ENCODE data around the gene TOP1.
A peak's percentile ranks its signal among the peaks of the same experiment; 100 is the strongest.

The TOP1 gene

GRCh38 chr20:41038149-41038877, 9.7 kb downstream of the TOP1 start:
- DNase-seq (ENCODE audit: low spot score): no peak

DNA sequence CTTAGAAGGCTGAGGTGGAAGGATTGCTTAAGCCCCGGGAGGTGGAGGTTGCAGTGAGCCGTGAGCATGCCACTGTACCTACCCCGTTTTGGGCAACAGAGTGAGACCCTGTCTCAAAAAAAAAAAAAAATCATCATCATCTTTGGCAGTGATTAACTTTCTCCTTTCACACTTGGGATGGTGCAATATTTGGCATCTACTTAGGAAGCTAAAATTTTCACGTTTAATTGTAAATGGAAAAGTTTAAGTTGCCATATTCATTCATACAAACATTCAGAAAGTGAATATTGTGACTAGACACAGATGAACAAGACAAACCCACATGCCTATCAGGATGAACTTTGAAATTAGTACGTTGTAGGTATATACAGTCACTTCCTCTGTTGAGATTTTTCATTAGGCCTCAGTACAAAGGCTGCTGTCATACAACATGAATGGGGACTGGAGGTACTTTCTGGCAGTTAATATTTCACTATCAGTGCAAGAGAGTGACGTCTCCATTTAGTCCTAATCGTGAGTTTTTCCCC, 10.3 kb downstream of the TOP1 start:
- no peak for DNase-seq (ENCODE audit: low spot score)

- DNase-seq (ENCODE audit: low spot score): no peak
Measured at GRCh38 chr20:41040855-41041254, 12.2 kb downstream of the TOP1 start.

- DNase-seq (ENCODE audit: low spot score): no peak
Measured at GRCh38 chr20:41041693-41042092, 13.1 kb downstream of the TOP1 start.

DNA sequence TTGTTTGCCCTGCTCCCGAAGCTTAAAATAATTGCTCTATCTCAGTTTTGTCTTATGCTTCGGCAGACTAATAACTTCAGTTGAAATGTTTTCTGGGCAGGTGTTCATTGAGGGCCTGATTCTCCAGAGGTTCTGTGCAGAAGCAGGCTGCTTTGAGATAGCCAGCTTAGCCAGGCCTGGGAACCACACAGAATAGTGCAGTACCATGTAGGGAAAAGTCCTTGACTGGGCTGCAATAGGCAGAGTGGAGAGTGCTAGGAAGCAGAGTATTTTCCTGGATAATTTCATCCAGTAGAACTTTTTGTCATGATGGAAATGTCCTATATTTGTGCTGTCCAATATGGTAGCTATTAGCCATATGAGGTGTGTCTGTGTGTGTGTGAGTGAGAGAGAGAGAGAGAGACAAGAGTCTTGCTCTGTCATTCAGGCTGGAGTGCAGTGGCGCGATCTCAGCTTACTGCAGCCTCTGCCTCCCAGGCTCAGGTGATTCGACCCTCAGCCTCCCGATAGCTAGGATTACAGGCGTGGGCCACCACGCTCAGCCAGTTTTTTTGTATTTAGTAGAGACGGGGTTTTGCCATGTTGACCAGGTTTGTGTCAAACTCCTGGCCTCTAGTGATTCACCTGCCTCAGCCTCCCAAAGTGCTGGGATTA, 15.9 kb downstream of the TOP1 start:
- DNase-seq (ENCODE audit: low spot score): no peak

- no peak for DNase-seq (ENCODE audit: low spot score)
Measured at GRCh38 chr20:41045671-41046070, 17.0 kb downstream of the TOP1 start.

- DNase-seq (ENCODE audit: low spot score): no peak
Measured at GRCh38 chr20:41046716-41047115, 18.1 kb downstream of the TOP1 start.

DNA sequence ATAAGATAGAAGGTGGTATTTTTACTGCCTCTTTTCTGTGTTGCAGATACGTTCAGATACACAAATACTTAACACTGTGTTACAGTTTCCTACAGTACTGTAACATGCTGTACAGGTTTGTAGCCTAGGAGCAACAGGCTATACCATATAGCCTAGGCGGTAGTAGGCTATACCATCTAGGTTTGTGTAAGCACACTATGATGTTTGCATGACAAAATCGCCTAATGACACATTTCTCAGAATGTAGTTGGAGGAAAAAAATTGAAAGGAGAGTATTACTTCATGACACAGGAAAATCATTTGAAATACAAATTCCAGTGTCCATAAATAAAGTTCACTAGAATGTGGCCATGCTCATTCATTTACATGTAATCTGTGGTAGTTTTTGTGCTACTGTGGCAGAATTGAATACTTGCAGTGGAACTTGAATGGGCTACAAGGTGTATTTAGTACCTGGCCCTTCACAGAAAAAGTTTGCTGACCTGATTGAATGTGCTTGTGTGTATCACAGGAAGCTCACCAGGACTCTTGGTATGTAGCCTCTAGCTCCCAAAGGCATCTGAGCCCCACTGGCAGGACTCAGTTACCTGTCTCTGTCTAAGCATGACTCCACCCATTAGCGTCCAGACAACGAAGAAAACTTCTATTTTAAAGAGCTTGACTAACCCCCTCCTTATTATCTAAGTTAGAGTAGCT, 18.8 kb downstream of the TOP1 start:
- DNase-seq (ENCODE audit: low spot score): peak; percentile 37

- peak; percentile 51 for DNase-seq (ENCODE audit: low spot score)
Measured at GRCh38 chr20:41047975-41048305, 19.3 kb downstream of the TOP1 start.

DNA sequence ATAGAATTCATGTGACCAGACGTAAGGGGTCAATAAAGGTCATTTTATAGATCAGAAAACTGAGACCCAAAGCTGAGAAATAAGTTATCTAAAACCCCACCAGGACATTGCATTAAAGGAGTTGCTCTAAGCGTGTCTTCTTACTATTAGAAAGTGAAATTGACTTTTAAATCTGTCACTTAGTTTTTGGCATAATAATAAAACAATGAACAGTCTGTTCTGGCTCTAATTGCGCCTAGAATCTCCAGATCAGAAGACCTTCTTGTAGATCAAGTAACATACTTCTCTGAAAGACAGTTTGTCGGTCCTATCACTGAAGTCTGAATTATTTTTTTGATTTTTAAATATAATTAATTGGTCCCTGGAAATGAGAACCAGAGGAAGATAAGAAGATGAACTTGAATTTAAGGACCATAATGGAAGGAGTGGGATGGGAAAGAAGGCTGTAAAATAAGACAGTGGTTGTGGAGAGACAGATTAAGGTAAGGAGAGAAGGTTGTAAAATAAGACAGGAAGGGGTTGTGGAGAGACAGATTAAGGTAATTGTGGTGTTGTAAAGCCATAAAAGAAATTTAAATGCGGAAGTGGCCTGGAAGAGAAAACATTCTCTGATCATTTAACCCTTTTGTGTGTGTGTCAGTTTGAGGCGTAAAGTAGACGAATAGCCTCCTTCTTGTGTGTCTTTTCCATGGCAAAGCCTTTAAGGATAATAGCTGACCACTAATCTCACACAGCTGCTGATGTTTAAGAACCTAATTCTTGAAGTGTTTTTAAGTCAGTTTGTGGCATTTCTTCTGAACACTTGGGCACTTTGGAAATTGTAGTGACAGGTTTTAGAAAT, 20.1 kb downstream of the TOP1 start:
- DNase-seq (ENCODE audit: low spot score): peak; percentile 36

DNA sequence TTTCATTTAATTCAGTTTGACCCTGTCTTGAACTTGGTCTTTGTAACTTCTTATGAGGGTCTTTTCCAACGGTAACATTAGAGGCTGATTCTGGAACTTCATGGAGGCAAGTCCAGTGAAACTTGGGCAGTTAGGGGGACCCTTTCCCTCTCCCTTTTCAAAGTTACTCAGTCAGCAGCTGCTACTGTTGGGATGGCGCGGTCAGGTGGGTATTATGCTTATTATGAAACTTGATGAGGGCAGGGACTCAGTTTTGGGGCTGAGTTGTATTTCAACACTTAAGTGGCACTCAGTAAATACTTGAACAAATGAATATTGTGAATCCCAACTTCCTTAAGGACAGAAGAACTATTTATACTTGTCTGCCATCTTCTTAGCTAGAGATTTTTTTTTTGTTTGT, 20.8 kb downstream of the TOP1 start:
- no peak for DNase-seq (ENCODE audit: low spot score)

GRCh38 chr20:41050361-41051008, 21.9 kb downstream of the TOP1 start:
- DNase-seq (ENCODE audit: low spot score): no peak

GRCh38 chr20:41051009-41051825, 22.6 kb downstream of the TOP1 start:
- no peak for DNase-seq (ENCODE audit: low spot score)

GRCh38 chr20:41052742-41053419, 24.3 kb downstream of the TOP1 start:
- DNase-seq (ENCODE audit: low spot score): no peak

DNA sequence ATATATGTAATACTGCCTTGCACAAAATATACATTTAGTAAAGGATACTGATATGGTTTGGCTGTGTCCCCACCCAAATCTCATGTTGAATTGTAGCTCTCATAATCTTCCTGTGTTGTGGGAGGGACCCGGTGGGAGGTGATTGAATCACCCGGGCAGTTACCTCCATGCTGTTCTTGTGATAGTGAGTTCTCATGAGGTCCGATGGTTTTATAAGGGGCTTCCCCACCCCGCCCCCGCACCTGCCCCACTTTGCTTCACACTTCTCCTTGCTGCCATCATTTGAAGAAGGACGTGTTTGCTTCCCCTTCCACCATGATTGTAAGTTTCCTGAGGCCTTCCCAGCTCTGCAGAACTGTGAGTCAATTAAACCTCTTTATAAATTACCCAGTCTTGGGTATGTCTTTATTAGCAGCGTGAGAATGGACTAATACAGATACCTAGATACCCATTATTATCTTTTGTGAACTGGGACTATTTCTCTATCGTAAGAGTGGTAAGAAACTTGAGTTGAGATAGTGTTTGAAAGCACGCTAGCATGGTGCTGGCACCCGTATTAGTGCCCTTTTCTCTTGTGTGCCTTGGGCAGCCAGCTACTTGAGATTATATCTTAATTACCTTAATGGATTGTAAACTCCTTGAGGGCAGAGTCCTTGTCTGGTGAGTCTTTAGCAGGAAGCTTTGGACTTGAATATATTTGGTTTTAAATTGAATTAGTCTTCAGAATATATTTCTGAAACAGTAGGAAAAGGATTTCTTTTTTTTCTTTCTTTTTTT, 25.6 kb downstream of the TOP1 start:
- no peak for DNase-seq (ENCODE audit: low spot score)

- DNase-seq (ENCODE audit: low spot score): no peak
Measured at GRCh38 chr20:41054847-41055230, 26.2 kb downstream of the TOP1 start.

GRCh38 chr20:41055679-41056078, 27.1 kb downstream of the TOP1 start:
- DNase-seq (ENCODE audit: low spot score): no peak

DNA sequence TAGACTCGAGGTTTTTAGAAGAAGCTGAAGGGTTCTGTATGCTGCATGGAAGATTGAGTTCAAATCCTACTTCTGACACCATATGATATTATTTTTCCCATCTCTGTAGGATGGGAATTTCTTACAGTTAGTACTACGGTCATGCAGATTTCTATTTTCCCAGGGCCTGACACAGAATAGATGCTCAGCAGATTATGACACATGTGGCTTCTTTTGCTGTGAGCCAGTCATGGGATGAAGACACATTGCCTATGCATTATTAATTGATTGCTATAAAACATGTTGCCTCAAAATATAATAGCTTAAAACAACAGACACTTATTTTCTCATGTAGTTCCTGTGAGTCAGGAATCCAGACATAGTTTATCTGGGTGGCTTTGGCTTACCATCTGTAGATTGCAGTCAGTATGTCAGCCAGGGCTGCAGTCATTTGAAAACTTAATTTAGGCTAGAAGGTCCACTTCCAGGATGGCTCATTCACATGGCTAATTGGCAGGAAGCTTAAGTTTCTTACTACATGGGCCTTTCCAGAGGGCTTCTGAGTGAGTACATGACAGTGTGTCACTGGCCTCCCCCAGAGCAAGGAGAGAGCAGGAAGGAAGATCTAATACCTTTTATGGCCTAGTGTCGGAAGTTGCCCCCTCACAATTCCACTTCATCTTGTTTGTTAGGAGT, 29.5 kb downstream of the TOP1 start:
- no peak for DNase-seq (ENCODE audit: low spot score)
